Activated CD4-positive, CD25-positive, alpha-beta regulatory T cell treated with anti-CD3 and anti-CD28 coated beads, Interleukin-2, amount 50 U/mL, for 16 hours (primary cell): Measurements from ENCODE around the gene LAGE3.

ENCODE experiments used
- DNase-seq: peaks from one replicate; pipeline ENCODE4 v3.0.0-alpha.2; 2020; ENCODE audit warnings: low read depth, low spot score

Gene LAGE3

GRCh38 chrX:154435171-154435733, 43.8 kb downstream of the LAGE3 start:
- DNase-seq: no peak

GRCh38 chrX:154434394-154435168, 44.5 kb downstream of the LAGE3 start:
- no peak for DNase-seq

DNA sequence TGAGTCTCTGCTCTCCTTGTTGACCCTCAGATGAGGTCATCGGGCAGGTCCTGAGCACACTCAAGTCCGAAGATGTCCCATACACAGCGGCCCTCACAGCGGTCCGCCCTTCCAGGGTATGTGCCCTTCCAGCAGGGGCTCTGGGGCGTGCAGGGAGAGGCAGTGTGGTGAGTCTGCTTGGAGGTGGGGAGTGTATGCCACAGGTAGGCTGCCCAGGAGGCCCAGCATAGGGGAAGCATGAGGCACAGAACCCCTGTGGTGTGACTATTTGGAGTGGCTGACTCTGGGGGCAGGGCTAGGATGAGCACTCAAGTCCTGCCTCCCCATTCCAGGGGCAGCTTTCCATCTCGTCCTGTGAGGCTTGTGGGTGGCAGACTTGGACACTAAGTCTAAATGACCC, 45.5 kb downstream of the LAGE3 start:
- no peak for DNase-seq

GRCh38 chrX:154432210-154432609, 46.9 kb downstream of the LAGE3 start:
- DNase-seq: no peak

DNA sequence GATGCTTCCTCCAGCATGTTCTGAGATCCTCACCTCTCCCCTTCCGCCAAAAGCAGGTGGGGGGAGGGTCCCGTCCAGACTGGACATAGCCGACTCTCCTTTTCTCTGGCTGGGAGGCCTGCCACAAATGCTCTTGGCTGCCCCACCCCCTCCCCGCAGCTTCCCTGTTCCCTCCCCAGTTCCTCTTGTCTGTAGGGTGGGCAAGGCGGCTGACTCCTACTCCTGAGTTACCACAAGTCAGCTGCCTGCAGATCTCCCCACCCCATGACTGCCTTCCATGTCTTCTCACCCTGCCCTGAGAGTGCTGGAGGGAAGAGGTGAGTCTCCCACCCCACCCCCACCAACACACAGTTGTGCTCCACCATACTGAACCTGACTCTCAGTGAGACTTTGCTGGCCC, 47.7 kb downstream of the LAGE3 start:
- no peak for DNase-seq

DNA sequence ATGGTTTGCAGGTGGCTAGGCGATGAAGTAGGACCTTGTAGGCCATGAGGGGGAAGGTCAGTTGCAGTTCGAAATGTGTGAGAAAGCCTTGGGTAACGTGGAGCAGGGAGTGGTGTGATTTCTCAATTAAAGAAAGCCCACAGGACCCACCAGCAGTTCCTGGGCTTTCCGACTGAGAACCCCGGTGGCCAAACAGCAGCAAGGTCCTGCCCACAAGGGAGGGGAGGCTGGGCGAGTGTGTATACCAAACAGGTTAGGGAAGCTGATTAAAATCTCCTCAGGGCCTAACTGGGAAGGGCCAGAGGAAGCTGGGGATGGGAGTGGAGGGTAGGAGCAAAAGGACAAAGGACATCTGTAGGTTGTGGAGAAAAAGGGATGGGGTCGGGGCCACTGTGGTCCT, 48.2 kb downstream of the LAGE3 start:
- no peak for DNase-seq

DNA sequence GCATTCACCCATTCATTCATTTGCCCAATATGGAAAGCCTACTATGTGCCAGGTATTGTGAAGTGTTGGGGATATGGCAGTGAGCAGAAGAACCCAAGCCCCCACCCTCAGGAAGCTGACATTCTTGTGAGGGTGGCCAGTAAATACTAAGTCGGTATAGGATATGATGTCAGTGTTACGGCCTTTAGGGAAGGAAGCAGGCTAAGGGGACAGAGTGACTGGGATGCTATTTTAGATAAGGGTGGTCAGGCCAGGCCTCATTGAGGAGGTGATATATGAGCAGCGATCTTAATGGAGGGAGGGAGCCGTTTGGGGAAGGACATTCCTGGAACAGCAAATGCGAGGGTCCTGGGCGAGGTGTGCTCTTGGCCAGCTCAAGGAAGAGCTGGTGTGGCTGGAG, 48.6 kb downstream of the LAGE3 start:
- no peak for DNase-seq

- DNase-seq: no peak
These were observed 49.4 kb downstream of the LAGE3 start for GRCh38 chrX:154429711-154430110.

GRCh38 chrX:154428176-154429171, 50.6 kb downstream of the LAGE3 start, which contains the start of gene ATP6AP1:
ATP6AP1 (plus strand) TSS chrX:154428677; CDS start chrX:154428693, 16 bp downstream.
- DNase-seq: peak; percentile 70
